GM18519 (cell line): ENCODE results near the gene RNPS1.

ENCODE experiments used
- ATAC-seq: cut with Tn5 transposase; IDR thresholded peaks from one replicate; pipeline ENCODE4 v1.9.1; 2021; ENCODE audit warnings: mild to moderate bottlenecking, moderate library complexity; ENCODE audit not compliant: unreplicated experiment, low FRiP score

Gene RNPS1, protein sequence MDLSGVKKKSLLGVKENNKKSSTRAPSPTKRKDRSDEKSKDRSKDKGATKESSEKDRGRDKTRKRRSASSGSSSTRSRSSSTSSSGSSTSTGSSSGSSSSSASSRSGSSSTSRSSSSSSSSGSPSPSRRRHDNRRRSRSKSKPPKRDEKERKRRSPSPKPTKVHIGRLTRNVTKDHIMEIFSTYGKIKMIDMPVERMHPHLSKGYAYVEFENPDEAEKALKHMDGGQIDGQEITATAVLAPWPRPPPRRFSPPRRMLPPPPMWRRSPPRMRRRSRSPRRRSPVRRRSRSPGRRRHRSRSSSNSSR

DNA sequence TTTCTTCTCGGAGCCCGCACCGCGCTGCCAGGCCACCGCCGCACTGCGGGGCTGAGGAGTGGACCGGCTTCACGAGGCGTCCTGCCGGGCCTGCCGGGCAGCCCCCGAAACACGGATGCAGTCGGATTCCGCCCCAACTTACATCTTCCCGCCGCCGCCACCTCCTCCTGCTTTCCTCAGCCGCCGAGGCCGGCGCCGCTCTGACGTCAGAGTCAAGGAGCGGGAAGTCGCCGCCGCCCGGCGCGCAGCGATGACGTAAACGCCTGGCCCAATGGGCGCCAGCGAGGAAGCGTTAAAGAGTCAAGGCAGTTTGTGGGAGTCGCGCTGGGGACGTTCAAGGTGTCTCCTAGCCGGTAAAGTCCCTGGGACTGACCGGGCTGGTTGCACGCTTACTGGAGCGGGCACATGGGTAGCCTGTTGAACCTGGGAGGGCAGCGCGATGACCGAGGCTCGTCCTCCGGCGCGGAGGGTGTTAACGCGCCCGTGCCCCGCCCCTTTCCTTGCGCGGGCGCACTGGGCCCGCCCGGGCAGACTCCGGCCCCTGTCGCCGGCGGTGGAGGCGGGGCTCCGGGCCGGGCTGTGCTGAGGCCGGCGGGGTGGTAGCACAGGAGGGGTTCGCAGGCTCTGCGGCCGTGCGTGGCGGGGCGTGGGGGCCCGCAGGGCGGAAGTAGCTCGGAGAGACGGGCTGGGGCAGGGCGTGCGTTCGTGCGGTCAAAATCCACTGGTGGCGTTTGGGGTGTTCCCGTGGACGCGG is at the start of gene RNPS1:
Gene RNPS1 (minus strand): TSS at position 214 of the 754 bp plus-strand sequence. CDS start 3,483 bp downstream, outside the sequence.
- ATAC-seq: peak; percentile 50

DNA sequence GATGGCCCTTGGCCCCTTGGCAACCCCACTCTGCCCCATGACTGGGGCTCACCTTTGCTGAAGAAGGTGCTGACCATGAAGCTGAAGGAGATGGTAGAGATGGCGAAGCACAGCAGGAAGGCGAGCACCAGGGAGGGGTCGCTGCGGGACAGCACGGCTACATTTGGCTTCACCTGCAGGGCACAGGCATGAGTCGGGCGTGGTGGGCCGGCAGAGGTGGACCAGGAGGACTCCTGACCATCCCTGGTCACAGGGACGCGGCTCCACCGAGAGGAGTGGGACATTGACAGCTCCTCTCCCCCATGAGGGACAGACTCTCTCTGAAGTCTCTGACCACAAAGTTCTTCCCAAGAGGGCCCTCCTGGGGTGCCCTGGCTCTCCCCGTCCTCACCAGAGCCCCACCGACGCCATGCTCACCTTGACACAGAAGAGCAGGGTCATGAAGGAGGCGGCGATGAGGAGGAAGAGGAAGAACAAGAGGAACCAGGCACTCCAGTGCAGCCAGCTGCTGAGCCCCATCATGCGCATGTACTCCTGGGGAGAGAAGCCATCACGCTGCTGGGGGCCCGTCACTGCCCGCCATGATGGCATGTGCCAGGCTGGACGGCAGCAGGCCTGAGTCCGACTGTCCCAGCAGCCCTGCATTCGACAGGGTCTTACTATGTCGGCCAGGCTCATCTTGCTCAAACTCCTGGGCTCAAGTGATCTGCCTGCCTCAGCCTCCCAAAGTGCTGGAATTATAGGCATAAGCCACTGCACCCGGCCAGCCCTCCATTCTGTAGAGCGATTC is 49.5 kb upstream of the RNPS1 start:
- no peak for ATAC-seq

DNA sequence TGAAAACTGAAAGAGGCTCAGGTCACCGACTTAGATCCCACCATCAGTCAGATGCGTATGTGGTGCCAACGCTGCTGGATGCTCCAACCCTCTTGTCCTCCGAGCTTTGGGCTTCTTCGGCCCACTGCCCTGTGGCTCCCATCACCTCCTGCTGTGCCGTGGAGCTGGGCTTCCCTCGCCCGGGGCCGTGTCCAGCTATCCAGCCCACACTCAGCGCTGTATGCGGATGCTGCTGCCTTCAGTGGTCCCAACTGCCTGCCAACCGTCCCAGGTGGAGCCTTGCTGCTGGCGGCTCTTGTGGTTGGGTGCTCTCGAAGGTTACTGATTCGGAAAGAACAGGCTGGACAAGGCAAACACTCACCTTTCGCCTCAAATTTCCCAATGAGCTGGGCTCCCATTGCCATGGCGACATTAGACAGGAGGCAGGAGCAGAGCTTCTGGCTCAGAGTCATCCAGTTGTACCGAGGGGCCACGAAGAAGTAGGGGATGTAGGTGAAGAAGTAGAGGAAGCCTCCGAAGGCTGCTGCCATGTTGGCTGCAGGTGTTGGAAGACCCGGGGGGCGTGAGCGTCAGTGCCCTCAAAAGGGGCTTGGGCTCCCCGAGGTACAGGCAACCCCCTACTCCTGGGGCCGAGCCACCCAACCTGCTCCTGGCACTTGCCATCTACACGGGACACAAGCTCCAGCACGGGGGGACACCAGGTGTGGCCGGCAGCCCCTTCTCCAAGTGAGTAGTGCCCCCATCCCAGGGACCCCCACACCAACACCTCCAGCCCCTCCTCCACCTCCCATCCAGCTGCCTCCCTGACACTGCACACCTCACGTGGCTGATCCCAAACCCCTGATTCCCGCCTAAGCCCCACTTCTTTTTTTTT is 40.4 kb upstream of the RNPS1 start:
- no peak for ATAC-seq

DNA sequence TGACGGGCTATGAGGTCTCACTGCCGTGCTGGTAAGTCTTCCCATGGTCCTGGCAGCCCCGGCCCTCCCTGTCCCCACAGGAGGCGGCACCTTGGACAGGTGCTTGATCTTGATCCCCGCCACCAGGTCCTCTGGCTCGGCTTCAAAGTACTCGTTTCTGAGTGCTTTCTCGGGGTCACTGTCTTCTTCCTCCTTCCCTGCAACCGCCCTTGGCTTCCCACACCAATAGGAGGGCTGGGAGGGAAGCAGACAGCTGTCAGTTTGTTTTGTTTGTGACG is 31.9 kb upstream of the RNPS1 start:
- ATAC-seq: no peak

DNA sequence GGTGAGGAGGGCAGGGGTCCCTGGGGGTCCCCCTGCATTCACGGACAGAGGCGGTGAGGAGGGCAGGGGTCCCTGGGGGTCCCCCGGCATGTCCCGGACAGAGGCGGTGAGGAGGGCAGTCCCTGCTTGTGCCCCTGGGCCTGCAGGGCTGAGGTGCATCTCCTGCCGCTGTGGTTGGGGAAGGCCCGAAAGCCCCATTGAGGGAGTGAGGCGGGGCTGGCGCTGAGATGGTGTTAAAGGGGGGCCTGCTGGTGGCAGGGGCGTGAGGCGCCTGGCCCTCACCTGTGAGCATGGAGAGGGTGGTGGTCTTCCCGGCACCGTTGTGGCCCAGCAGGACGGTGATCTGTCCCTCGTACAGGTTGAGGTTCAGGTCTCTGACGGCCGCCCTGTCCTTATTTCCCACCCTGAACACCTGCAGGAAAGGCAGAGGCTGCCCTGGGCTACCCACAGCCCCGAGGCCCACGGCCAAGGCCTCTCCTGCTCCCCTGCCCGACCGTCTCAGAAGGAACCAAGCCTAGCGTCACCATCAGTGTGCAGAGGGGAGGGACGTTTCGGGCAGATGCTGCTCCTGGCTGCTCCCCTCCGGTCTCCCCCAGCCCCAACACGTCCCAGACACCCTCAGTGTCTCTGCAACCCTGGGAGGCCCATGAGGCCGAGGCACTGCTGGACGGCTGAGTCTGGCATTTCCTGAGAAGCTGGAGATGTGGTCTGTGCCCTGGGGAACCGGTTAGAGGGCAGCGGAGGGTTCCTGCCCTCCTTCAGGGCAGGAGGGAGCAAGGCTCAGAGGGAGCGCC is 31.4 kb upstream of the RNPS1 start:
- no peak for ATAC-seq

DNA sequence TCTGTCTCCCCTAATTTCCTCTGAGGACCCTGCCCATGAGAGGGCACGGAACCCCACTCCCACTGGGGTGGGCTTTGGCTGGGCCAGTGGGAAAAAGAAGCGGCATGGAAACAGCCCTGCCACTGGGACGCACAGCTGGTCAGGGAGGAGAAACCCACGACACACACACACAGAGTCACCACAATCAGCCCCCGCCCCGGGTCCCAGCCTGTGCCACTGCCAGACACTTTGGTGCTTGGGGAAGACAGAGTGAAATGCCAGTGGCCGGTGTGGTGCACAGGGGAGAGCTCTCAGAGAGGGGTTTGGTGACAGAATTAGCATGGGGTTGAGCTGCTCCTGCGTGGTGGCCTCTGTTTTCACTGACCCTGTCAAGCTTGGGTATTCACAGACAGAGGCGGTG is 30.7 kb upstream of the RNPS1 start:
- ATAC-seq: no peak

DNA sequence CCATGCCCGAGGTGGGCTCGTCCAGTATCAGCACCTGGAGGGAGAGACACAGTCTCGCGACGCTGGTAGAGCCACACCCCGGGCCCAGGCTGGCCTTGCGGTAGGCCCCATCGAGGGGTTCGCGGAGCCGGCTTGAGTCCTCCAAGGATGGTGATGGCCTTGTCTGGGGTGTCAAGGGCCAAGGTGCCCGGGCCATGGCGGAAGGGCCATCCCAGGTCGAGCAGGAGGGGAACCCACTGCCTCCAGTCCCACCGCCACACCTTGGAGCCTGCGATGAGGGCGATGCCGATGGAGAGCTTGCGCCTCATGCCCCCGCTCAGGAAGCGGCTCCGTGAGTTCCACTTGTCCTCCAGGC is 29.6 kb upstream of the RNPS1 start:
- ATAC-seq: no peak

DNA sequence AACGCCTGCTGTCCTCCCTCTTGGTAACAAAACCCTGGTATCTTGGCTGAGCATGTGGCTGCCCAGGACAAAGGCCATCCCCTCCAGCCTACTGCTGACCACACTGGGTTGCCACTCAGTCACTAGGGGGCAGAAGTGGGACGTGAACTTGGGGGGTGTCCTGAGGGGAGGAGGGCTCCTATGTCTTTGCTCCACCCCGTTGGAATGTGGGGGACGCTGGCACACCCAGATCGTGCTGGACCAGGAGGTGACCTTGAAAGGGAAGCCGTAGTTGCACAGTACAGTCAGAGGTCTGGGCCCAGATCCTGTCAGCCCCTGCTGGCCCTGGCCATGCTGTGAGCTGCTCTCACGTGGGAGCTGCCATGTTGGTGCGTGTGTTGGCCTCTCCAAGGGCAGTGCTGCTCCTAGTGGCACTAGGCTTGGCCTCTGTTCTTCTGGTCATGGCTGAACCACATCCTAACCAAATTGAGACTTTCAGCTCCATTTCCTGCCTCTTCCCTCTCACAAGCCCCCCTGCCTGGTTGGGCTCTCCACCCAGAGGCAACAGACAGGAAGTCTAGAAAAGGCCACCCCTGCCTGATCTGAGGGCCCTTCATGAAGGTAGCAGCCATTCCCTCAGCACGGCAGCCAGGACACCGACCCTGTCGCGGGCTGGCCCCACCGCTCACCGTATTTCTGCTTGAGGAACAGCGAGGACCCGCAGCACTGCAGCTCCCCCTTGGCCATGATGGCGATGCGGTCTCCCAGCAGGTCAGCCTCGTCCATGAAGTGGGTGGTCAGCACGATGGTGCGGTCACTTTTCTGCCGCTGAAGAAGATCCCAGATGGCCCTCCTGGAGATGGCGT is 29.0 kb upstream of the RNPS1 start:
- ATAC-seq: no peak

DNA sequence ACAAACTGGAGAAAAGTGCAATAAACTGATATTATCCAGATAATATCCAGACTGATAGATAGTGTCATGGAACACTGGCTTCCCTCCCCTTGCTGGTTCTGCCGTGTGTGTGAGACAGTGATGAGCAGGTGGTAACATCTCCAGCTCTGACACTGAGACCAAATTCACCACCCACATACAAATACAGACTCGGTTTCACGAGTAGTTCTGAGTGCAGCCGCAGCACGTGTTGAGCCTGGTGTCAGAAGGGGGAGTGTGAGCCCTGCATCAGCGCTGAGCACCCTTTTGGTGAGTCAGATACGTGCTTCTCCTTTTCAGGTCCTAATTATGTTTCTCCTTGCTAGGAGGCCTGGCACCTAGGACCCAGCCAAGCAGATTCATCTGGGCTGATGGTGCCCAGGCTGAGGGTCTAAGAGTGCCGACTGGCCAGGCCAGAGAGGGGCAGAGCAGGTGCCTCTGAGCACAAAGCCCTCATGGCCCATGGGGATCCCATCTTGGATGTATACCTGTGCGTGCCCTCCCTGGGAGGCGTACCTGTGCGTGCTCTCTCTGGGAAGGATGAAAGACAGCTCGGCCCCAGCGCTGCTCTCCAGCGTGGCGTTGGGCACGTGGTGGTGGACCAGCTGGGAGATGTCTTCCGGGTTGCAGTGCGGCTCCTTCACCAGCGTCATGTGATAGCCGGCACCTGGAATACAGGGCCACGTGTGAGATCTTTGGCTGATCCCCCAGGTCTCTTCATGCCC is 27.3 kb upstream of the RNPS1 start:
- ATAC-seq: peak; percentile 68

DNA sequence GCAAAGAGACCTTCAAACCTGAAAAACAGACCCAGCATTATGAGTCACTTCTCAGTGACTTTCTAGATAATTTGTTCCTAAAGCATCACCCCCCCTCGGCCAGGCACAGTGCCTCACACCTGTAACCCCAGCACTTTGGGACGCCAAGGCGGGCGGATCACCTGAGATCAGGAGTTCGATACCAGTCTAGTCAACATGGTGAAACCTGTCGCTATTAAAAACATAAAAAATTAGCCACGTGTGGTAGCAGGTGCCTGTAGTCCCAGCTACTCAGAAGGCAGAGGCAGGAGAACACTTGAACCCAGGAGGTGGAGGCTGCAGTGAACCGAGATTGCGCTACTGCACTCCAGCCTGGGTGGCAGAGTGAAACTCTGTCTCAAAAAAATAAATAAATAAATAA is 24.3 kb upstream of the RNPS1 start:
- no peak for ATAC-seq

DNA sequence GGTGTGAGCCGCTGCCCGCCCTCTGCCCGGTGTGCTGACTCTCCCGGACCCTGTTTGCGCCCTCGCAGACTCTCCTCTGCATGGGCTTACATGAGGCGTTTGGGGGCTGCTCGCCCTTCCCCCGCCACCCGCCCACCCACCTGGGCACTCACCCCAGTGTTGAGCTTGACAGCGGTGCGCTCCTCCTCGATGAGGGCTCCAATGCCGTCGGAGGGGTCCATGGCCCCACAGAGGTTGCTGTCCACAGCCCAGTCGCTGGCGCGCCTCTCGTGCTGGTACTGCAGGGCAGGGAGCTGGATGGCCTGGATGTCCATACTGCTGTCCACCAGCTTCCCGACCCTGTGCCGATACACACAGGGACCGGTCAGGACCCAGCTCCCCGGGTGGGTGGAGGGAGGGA is 21.4 kb upstream of the RNPS1 start:
- ATAC-seq: no peak

DNA sequence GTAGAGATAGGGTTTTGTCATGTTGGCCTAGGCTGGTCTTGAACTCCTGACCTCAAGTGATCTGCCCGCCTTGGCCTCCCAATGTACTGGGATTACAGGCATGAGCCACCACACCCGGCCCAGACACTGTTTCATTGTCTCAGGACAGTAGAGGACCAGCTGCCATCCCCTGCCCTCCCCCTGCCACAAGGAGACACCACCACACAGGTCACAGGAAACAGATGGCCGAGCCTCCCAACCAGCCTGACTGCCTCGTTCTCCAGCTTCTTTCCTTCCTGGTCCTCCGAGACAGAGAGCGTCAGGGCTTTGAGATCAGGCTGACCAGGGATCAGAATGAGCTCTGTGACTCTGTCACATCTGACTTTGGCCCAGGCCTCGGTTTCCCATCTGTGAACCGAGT is 20.8 kb upstream of the RNPS1 start:
- ATAC-seq: no peak

DNA sequence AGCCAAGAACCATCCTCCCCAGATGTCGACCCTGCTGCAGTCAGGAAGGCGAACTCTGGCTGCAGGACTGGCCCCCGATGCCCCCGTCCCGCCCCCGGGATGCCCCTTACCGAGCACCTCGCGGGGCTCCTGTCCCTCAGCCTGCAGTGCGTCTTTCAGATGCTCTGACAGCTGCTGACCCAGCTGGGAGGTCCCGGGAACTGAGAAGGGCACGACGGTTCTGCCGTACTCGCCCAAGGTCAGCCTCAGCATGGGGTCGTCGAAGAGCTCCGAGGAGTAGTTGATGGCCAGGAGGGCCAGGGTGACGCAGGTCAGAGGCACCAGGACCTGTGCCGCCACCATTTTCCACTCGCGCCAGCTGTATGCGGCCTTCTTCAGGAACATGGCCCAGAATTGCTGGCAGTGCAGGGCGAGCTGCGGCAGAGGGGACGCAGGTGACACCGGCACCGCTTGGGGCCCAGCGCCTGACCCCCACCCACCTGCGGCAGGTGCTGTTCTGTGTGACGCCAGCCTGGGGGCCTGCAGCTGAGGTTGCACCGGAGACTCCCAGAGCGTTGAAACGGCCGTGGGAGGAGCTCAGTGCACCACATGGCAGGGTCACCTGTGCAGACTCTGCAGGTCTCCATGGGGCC is 20.1 kb upstream of the RNPS1 start:
- no peak for ATAC-seq

DNA sequence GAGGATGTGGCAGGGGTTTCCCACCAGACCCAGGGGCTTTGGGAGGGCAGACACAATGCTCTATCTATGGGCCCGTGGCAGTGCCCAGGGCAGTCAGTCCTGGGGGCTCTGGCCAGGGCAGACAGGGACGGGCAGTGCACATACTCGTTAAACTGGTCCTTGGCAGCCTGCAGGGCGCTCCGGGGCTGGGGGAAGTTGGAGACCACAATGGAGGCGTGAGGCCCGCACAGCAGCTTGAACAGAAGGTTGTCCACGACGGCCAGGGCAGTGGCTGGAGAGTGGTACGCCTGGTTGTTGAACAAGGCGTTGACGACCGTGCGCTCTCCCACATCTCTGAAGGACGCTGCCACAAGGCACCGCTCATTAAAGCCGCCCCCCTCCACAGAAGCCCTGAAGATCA is 18.6 kb upstream of the RNPS1 start:
- no peak for ATAC-seq

DNA sequence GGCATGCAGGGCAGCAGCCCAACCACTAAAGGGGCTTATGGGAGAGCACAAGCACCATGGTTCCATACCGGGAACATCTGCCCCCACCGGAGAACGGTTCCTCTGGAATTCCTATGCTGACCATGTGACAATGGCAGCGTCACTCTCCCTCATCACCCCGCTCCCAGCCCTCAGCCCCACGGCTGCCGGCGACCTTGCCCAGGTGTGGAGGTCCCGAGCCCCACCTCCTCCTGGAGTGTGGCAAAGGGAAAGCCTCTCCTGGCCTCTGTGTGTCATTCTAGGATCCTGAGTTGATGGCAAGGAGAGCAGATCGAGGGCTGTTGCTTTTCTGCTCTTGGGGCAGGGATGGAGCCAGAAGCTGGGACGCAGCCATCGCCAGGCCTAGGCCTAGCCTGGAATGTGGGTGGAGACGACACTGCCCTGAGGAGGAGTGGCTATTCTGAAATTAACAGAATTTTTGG is 17.8 kb upstream of the RNPS1 start:
- no peak for ATAC-seq

DNA sequence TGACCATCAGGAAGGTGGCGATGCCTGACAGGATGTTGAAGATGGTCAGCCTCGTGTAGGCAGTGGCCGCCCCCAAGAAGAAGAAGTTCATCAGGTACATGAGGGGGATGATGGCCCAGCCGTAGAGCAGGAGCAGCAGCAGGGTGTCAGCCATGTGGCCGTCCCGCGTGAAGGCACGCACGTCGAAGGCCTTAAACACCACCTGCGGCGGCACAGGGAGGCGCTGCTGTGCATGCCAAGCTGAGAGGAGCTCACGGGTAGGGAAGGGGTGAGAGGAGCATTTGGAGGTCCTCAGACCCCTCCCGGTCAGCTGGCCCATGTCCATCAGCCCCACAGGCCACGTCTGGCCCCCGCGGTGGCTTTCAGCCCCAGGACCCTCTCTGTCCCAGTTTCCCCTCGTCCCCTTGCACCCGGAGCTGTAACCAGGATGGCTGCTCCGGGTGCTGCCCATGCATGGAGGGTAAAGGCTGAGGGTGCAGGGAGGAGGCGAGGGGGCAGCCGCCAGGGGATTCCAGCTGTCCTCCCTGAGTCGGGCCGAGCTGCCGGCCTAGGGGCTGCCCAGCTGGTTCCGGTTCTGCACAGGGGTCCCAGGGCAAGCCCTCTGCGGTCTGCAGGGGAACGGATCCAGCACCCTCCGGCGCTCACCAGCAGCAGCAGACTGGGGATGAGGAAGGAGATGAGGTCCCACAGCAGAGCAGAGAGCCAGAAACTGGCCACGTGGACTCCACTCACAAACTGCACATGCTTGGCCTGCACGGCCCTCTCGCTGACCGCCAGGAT is 17.1 kb upstream of the RNPS1 start:
- ATAC-seq: no peak
